ENCODE results near the gene ZNFX1.
"Not testable (repeated sequence)": the region's sequence is repeated elsewhere in the genome, so short reads cannot be mapped to it uniquely, and the experiment has no call there.

Gene ZNFX1

GRCh38 chr20:49237531-49237930 is 40.3 kb downstream of the ZNFX1 start:
- H3K4me3 Mint-ChIP-seq = no peak overlapping the region
- no peaks in the 10 kb centered on the region for H3K9me3 Mint-ChIP-seq
- no peak overlapping the region for H3K27ac Mint-ChIP-seq
- CTCF ChIA-PET = interaction anchor here (0.8 to 1.8 kb wide), 4 partner anchors 9 to 105 kb away, joined by 3 to 12 read pairs (median 8); no protein-coding TSS in a partner anchor
- DNase-seq = no peak
- H3K4me1 Mint-ChIP-seq = no peaks in the 10 kb centered on the region
- peaks cover 64% of the 10 kb centered on the region for H3K36me3 Mint-ChIP-seq
- no peaks in the 10 kb centered on the region for H3K27me3 Mint-ChIP-seq

GRCh38 chr20:49236301-49236700 is 41.6 kb downstream of the ZNFX1 start:
- H3K36me3 Mint-ChIP-seq = peaks cover 58% of the 10 kb centered on the region
- CTCF ChIA-PET = no interaction called here
- no peaks in the 10 kb centered on the region for H3K9me3 Mint-ChIP-seq
- no peaks in the 10 kb centered on the region for H3K27me3 Mint-ChIP-seq
- H3K4me3 Mint-ChIP-seq = no peak overlapping the region
- no peak for DNase-seq
- no peaks in the 10 kb centered on the region for H3K4me1 Mint-ChIP-seq
- no peak overlapping the region for H3K27ac Mint-ChIP-seq

GRCh38 chr20:49234831-49235230 is 43.0 kb downstream of the ZNFX1 start:
- H3K27ac Mint-ChIP-seq = no peak overlapping the region
- CTCF ChIA-PET = no interaction called here
- H3K4me3 Mint-ChIP-seq = no peak overlapping the region
- DNase-seq = no peak
- no peaks in the 10 kb centered on the region for H3K9me3 Mint-ChIP-seq
- no peaks in the 10 kb centered on the region for H3K4me1 Mint-ChIP-seq
- H3K27me3 Mint-ChIP-seq = no peaks in the 10 kb centered on the region
- H3K36me3 Mint-ChIP-seq = peaks cover 59% of the 10 kb centered on the region

GRCh38 chr20:49233226-49233625 is 44.6 kb downstream of the ZNFX1 start:
- H3K27me3 Mint-ChIP-seq = no peaks in the 10 kb centered on the region
- no peaks in the 10 kb centered on the region for H3K9me3 Mint-ChIP-seq
- CTCF ChIA-PET = no interaction called here
- H3K36me3 Mint-ChIP-seq = peaks cover 54% of the 10 kb centered on the region
- H3K4me1 Mint-ChIP-seq = no peaks in the 10 kb centered on the region
- no peak overlapping the region for H3K27ac Mint-ChIP-seq
- DNase-seq = no peak
- H3K4me3 Mint-ChIP-seq = no peak overlapping the region

GRCh38 chr20:49231471-49231870 is 46.4 kb downstream of the ZNFX1 start:
- Mint-ChIP-seq H3K27ac (no peak overlapping the region), H3K4me3 (no peak overlapping the region), H3K27me3 (no peaks in the 10 kb centered on the region), H3K4me1 (no peaks in the 10 kb centered on the region), H3K9me3 (no peaks in the 10 kb centered on the region), H3K36me3 (peaks cover 50% of the 10 kb centered on the region)
- CTCF ChIA-PET = no interaction called here
- DNase-seq = no peak

GRCh38 chr20:49230561-49231133 is 47.2 kb downstream of the ZNFX1 start:
- CTCF ChIA-PET = interaction anchor here (1.5 kb wide), 1 partner anchor 13 kb away, joined by 3 read pairs; no protein-coding TSS in a partner anchor
- Mint-ChIP-seq H3K4me1 (no peaks in the 10 kb centered on the region), H3K4me3 (no peak overlapping the region), H3K36me3 (peaks cover 52% of the 10 kb centered on the region), H3K27ac (peak overlapping the region; percentile 13), H3K27me3 (no peaks in the 10 kb centered on the region), H3K9me3 (no peaks in the 10 kb centered on the region)
- DNase-seq = no peak

GRCh38 chr20:49230021-49230420 is 47.8 kb downstream of the ZNFX1 start:
- H3K27ac Mint-ChIP-seq = no peak overlapping the region
- H3K4me3 Mint-ChIP-seq = no peak overlapping the region
- CTCF ChIA-PET = interaction anchor here (1.5 kb wide), 1 partner anchor 13 kb away, joined by 3 read pairs; no protein-coding TSS in a partner anchor
- peaks cover 57% of the 10 kb centered on the region for H3K36me3 Mint-ChIP-seq
- no peaks in the 10 kb centered on the region for H3K9me3 Mint-ChIP-seq
- no peaks in the 10 kb centered on the region for H3K4me1 Mint-ChIP-seq
- no peaks in the 10 kb centered on the region for H3K27me3 Mint-ChIP-seq
- no peak for DNase-seq

GRCh38 chr20:49229381-49229780 is 48.5 kb downstream of the ZNFX1 start:
- Mint-ChIP-seq H3K4me3 (no peak overlapping the region), H3K9me3 (no peaks in the 10 kb centered on the region), H3K4me1 (no peaks in the 10 kb centered on the region), H3K27ac (no peak overlapping the region), H3K27me3 (no peaks in the 10 kb centered on the region), H3K36me3 (peaks cover 58% of the 10 kb centered on the region)
- no peak for DNase-seq
- CTCF ChIA-PET = interaction anchor here (1.5 kb wide), 1 partner anchor 12 kb away, joined by 3 read pairs; no protein-coding TSS in a partner anchor

GRCh38 chr20:49228676-49229075 is 49.2 kb downstream of the ZNFX1 start:
- Mint-ChIP-seq H3K36me3 (peaks cover 58% of the 10 kb centered on the region), H3K4me3 (no peak overlapping the region), H3K4me1 (no peaks in the 10 kb centered on the region), H3K27me3 (no peaks in the 10 kb centered on the region), H3K9me3 (no peaks in the 10 kb centered on the region), H3K27ac (no peak overlapping the region)
- CTCF ChIA-PET = no interaction called here
- no peak for DNase-seq

- no peak for DNase-seq
- H3K4me3 Mint-ChIP-seq = no peak overlapping the region
- peaks cover 6% of the 10 kb centered on the region for H3K4me1 Mint-ChIP-seq
- CTCF ChIA-PET = no interaction called here
- peaks cover 55% of the 10 kb centered on the region for H3K36me3 Mint-ChIP-seq
- H3K27ac Mint-ChIP-seq = peak overlapping the region; percentile 45
- no peaks in the 10 kb centered on the region for H3K9me3 Mint-ChIP-seq
- H3K27me3 Mint-ChIP-seq = no peaks in the 10 kb centered on the region
Measured at GRCh38 chr20:49225896-49226295, 52.0 kb downstream of the ZNFX1 start.

- H3K36me3 Mint-ChIP-seq = peaks cover 29% of the 10 kb centered on the region
- H3K27me3 Mint-ChIP-seq = peaks cover 6% of the 10 kb centered on the region
- no peaks in the 10 kb centered on the region for H3K9me3 Mint-ChIP-seq
- peak overlapping the region; percentile 92 for H3K27ac Mint-ChIP-seq
- peak overlapping the region; percentile 83 for H3K4me3 Mint-ChIP-seq
- CTCF ChIA-PET = interaction anchor here (1.3 to 6.7 kb wide), 2 partner anchors 25 to 87 kb away, joined by 3 to 85 read pairs; no protein-coding TSS in a partner anchor
- no peak for DNase-seq
- peaks cover 27% of the 10 kb centered on the region for H3K4me1 Mint-ChIP-seq
Measured at GRCh38 chr20:49219924-49220831, 57.7 kb downstream of the ZNFX1 start.

GRCh38 chr20:49219091-49219923 is 58.5 kb downstream of the ZNFX1 start, which contains the start of gene DDX27:
TSS of gene DDX27 (plus strand) at chr20:49219416. CDS start at chr20:49219449, 33 bp downstream.
- H3K27ac Mint-ChIP-seq = peak within 1 kb of the TSS; percentile 92
- H3K4me3 Mint-ChIP-seq = peak within 1 kb of the TSS; percentile 83
- H3K36me3 Mint-ChIP-seq = peaks cover 22% of the 10 kb centered on the region
- H3K4me1 Mint-ChIP-seq = peaks cover 27% of the 10 kb centered on the region
- DNase-seq = peak; percentile 98
- H3K9me3 Mint-ChIP-seq = no peaks in the 10 kb centered on the region
- H3K27me3 Mint-ChIP-seq = peaks cover 15% of the 10 kb centered on the region
- CTCF ChIA-PET = interaction anchor here (0.6 to 6.7 kb wide), 5 partner anchors 26 to 141 kb away, joined by 3 to 85 read pairs (median 3); no protein-coding TSS in a partner anchor

- Mint-ChIP-seq H3K36me3 (peaks cover 17% of the 10 kb centered on the region), H3K4me1 (peaks cover 27% of the 10 kb centered on the region), H3K27me3 (peaks cover 15% of the 10 kb centered on the region), H3K27ac (peak overlapping the region; percentile 92), H3K4me3 (peak overlapping the region; percentile 83)
- peak; percentile 45 for DNase-seq
- CTCF ChIA-PET = interaction anchor here (0.6 to 6.7 kb wide), 5 partner anchors 19 to 141 kb away, joined by 3 to 85 read pairs (median 4); no protein-coding TSS in a partner anchor
- not testable (repeated sequence) for H3K9me3 Mint-ChIP-seq
Measured at GRCh38 chr20:49218739-49219090, 59.1 kb downstream of the ZNFX1 start.

Measured in activated naive CD4-positive, alpha-beta T cell treated with anti-CD3 and anti-CD28 coated beads, Interleukin-2, amount 10 ng/mL, durations not matched to agents 7 days and 5 days (primary cell).